Epithelial cell of esophagus (primary cell): ENCODE measurements around the gene SLC2A10.

Experiments used
- DNase-seq: peaks from one replicate; pipeline ENCODE4 v3.0.0; 2010; ENCODE audit warnings: low read depth
- H3K4me3 ChIP-seq: 2 replicates; pipeline ENCODE4 v1.5.1; 2011; ENCODE audit warnings: mild to moderate bottlenecking, low read length, control low read depth
- TF ChIP-seq, protein P1 (sequence below): IDR thresholded peaks from 2 replicates; pipeline ENCODE4 v1.5.1; 2011; ENCODE audit warnings: low read depth, mild to moderate bottlenecking, low read length, control low read depth, inconsistent platforms; ENCODE audit not compliant: insufficient read depth; ENCODE audit errors: missing control alignments

The SLC2A10 gene

DNA sequence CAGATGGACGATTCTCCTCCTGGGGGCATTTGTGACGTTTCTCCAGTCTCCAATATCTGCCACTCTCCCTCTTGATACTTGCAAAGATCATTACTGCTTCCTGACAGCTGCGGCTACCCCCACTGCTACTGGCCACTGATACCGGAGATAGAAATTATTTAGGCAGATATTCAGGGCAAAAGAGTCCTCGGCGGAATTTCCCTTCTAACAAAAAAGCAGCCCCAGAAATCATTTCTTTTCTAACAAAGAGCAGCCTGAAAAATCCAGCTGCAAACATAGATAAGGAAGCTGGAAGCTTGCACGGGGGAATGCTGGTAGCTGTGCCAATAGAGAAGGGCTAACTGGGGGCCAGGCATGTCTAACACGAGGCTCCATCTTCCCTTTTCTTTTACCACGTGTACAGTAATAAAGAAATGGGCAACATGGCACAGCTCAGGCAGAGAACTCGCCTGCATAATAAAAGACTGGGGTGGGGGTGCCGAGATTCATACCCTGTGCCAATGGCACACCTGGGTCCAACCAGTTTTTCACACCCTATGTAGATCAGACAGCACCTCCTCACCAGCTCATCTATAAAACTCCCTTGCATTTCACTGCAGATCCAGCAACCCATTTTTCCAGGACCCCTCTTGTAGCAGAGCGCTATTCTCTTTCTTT lies 26.3 kb upstream of the SLC2A10 start:
- peak overlapping the region; percentile 70 for H3K4me3 ChIP-seq
- TF ChIP-seq, protein P1, sequence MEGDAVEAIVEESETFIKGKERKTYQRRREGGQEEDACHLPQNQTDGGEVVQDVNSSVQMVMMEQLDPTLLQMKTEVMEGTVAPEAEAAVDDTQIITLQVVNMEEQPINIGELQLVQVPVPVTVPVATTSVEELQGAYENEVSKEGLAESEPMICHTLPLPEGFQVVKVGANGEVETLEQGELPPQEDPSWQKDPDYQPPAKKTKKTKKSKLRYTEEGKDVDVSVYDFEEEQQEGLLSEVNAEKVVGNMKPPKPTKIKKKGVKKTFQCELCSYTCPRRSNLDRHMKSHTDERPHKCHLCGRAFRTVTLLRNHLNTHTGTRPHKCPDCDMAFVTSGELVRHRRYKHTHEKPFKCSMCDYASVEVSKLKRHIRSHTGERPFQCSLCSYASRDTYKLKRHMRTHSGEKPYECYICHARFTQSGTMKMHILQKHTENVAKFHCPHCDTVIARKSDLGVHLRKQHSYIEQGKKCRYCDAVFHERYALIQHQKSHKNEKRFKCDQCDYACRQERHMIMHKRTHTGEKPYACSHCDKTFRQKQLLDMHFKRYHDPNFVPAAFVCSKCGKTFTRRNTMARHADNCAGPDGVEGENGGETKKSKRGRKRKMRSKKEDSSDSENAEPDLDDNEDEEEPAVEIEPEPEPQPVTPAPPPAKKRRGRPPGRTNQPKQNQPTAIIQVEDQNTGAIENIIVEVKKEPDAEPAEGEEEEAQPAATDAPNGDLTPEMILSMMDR, result no peak
- DNase-seq, result no peak

DNA sequence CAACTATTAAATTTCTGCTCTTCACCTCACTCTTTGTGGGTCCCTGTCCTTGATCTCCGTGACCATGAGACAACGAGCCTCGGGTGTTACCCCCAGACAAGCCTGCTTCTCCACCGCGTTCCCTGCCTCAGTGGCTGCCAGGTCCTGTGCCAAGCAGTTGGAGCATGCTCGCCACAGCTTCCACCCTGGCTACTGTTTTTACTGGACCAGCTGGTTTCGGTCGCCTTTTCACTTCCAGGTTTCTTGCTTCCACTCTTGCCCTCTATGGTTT lies 25.8 kb upstream of the SLC2A10 start:
- no peak for DNase-seq
- peak overlapping the region; percentile 70 for H3K4me3 ChIP-seq
- TF ChIP-seq, protein P1, result no peak

DNA sequence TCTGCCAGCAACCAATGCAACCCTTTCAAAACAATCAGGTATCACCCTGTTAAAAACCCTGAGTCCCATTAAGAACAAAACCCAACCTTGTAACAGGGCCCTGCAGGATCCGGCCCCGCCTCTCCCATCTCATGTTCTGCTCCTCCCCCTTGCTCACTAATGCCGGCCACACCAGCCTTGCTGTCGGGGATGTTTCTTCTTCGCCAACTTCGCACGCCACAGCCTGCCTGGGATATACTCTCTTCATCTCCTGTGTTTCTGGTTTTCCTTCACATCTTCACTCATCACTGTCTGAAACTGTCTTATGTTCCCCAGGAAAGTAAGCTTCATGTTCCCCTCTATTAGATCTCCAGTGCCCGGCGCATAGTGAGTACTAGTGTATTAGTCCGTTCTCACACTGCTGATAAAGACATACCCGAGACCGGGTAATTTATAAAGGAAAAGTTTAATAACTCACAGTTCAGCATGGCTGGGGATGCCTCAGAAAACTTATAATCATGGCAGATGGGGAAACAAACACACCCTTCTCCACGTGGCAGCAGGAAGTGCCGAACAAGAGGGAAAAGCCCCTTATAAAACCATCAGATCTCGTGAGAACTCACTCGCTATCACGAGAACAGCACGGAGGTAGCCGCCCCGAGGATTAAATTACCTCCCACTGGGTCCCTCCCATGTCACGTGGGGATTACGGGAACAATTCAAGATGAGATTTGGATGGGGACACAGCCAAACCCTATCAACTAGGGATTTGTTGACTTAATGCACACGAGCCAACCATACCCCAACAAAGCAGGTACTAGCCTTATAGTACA lies 25.3 kb upstream of the SLC2A10 start:
- peak overlapping the region; percentile 70 for H3K4me3 ChIP-seq
- DNase-seq, result peak; percentile 83
- TF ChIP-seq, protein P1, result no peak

DNA sequence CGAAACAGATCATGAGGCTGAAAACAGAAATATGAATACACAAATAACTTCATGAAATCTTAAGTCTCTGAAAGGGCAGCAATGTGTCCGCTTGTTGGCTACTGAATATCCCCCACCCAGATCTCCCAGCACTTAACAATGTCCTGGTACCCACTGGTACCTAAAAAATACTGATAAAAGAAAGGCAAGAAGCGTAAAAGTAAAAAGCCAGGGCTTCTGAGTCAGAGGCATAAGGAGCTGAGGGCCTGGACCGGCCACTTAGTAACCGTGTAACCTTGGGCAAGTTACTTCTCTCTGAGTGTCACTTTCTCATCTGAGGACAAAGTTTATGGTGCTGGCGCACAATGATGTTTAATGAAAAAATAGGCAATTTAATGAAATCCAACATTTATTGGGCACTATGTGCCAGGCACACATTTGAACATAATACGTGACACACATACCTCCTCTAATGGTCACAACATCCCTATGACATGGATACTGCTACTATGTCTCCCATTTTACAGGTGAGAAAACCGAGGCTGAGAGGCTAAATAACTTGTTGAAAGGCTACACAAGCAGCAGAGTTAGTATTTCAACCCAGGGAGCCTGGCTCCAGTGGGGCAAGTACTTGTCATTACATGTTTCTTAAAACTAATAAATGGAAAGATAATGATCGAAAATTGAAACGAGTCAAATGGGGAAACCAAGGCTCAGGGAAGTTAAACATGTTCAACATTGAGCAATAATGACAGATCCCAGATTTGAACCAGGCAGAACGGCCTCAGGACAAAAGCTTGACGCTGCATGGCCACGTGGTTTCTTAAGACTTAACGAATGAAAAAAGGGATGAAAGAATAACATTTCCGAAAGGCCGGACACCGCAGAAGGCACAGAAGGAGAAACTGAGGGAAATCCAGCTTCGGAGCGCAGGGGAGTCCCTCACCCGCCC lies 21.0 kb upstream of the SLC2A10 start:
- TF ChIP-seq, protein P1, result no peak
- peak overlapping the region; percentile 76 for H3K4me3 ChIP-seq
- DNase-seq, result peak; percentile 71

DNA sequence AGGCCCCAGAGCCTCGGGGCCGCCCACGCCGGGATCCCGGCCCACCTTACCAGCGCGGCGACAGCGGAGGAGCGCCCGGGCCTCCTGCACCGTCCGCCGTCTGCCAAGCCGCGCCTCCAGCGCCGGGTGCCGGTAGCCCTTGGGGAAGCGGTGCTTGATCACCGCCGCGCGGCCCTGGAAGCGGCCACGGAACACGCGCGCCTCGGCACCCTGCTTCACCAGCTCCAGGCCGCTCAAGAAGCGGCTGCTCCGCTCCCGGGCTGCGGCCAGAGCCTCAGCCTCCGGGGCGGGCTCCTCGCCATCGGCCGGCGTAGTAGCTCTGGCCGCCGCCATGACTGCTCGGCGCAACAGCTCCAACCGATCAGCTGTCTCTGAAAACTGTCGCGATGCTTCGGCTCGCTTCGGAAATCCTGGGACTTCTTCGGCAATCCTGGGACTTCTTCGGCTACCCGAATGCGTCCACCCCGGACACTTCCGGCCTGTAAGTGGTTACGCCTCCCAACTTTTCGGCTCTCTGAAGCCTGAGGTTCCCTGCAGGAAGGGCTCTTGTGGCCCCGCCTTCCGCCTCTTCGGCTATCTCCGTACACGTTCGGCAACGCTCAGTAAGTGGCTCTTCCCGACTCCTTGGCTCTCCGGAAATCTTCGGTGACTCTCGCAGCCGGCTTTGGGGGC lies 20.2 kb upstream of the SLC2A10 start, which contains the start of gene TP53RK:
TSS of gene TP53RK (minus strand) at position 363 of the 672 bp plus-strand sequence. CDS start at position 333, 30 bp downstream.
- TF ChIP-seq, protein P1, result peak; percentile 19
- peak within 1 kb of the TSS; percentile 76 for H3K4me3 ChIP-seq
- peak; percentile 100 for DNase-seq

DNA sequence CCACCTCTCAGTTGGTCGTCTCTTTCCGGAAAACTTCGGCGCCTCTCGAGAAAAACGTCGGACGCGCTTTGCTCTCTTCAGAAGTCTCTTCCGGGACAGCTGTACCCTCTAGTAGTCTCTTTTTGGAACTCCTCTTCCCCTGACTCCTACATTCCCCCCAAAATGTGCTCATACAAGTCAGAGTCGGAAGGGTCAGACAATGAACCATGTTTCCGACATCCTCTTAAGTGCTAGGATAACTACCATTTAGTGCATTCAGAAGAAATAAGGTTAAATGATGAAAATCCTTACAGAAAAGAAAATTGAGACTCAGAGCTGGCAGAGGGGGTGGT lies 19.7 kb upstream of the SLC2A10 start:
- H3K4me3 ChIP-seq, result peak overlapping the region; percentile 65
- no peak for DNase-seq
- TF ChIP-seq, protein P1, result no peak
